Activated CD8-positive, alpha-beta memory T cell treated with anti-CD3 and anti-CD28 coated beads for 1 hour (primary cell): ENCODE measurements around the gene MRPL23.

Experiments used
- DNase-seq, 2 donors: peaks; one replicate each; pipeline ENCODE4 v3.0.0-alpha.2; 2020; ENCODE audit warnings: low read depth in 1 of 2; ENCODE audit errors: extremely low read depth in 1 of 2

The MRPL23 gene

GRCh38 chr11:1920909-1921573 lies 26.1 kb upstream of the MRPL23 start:
- no peak for DNase-seq

- DNase-seq, result no peak
Observed at GRCh38 chr11:1921574-1922141, 25.5 kb upstream of the MRPL23 start.

- no peak for DNase-seq
Observed at GRCh38 chr11:1922481-1923081, 24.6 kb upstream of the MRPL23 start.

DNA sequence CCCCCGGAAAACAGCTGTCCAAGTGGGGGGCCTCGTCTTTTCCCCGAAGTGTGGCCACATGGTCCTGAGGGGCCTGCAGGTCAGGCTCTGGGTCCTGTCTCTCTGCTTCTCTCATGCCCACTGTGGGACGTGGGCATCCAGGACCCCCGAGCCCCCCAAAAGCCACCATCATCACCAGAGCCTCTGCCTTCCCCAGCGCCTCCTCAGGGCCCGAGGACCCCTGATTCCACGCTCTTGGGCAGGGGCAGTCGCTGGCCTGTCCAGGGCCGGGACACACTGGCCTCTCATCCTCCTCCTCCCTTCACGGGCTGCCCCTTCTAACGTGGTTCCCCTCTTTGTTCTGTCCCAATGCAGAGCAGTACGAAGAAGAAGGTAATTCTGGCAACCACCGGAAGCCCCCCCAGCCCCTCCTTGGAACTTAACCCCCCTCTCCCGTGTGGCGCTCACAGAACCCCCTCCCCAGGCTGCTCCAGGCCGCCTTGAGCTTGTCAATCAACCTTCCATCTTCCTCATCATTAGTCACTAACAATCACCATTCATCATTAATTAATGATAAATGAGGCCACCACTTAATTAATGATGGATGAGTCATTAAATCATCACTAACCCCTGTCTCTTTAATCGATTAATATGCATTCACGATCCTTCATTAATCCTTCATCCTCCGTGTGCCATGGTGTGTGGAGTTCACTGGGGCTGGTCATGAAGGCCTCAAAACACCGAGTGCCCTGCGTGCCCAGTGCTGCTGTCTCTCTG lies 23.8 kb upstream of the MRPL23 start:
- DNase-seq, result no peak

GRCh38 chr11:1924181-1924580 lies 23.0 kb upstream of the MRPL23 start:
- DNase-seq, result no peak

DNA sequence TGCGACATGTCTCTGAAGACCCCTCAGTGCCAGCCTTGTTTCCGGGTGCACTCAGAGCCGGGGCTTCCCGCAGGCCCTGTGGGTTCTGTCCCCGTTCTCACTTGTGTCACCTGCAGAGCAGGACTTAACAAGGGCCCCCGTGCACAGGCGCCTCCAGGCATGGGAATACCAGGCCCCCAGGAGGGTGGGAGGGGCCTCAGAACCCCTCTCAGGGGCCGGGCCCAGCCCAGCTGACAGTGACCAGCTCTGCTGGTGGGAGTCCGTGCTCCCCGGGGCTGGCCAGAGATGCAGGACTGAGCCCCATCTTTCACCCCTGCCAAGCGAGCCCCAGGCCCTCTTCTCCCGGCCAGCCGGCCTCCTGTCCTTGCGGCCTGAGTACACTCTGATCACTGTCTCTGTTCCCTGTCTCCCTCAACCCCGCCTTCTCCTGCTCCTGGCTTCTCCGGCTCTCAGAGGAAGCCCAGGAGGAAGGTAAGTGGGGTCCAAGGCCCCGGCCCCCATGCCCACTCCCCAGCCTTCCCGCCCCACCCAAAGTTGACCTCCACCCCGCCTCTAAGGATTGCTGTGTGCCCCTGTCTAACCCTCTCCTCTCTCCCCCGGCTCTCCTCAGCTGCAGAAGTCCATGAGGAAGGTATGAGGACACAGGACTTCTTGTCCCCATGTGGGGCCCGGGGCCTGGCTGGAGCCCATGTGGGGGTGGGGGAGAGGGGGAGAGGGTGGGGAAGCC lies 22.3 kb upstream of the MRPL23 start:
- DNase-seq, result no peak

DNA sequence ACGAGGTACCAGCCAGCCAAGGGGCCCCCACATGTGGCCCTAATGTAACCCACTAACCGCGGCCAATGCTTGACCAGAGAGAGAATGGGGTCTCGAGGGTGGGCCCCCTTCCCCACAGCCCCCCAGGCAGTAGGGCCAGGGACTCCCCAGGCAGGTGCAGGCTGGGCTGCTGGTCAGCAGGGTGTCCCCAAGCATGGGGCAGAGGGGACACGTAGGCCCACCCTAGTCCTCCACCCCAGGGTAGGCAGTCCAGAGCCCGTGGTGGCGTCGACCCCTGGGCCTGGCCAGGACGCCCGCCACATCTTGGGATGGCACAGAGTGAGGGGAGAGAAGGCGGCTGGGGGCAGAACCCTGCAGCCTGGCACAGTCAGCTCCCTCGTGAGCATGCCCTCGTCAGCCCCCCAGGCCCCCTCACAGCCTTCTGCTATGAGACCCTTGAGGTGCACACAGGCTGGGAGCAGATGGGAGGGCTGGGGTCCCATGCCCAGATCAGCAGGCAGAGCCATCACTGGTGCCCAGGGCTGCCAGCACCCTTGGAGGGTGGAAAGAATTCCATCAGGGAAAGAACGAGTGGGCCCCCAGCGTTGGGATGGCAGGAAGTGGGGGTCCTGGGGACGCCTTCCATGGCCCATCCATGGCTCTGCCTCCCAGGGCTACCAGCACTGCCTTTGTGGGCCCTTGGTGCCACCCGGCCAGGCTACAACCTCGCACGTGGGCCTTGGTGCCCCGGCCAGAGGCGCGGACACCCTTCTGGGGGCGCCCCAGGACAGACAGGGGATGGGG lies 21.6 kb upstream of the MRPL23 start:
- DNase-seq, result no peak

GRCh38 chr11:1926156-1927025 lies 20.7 kb upstream of the MRPL23 start:
- no peak for DNase-seq

DNA sequence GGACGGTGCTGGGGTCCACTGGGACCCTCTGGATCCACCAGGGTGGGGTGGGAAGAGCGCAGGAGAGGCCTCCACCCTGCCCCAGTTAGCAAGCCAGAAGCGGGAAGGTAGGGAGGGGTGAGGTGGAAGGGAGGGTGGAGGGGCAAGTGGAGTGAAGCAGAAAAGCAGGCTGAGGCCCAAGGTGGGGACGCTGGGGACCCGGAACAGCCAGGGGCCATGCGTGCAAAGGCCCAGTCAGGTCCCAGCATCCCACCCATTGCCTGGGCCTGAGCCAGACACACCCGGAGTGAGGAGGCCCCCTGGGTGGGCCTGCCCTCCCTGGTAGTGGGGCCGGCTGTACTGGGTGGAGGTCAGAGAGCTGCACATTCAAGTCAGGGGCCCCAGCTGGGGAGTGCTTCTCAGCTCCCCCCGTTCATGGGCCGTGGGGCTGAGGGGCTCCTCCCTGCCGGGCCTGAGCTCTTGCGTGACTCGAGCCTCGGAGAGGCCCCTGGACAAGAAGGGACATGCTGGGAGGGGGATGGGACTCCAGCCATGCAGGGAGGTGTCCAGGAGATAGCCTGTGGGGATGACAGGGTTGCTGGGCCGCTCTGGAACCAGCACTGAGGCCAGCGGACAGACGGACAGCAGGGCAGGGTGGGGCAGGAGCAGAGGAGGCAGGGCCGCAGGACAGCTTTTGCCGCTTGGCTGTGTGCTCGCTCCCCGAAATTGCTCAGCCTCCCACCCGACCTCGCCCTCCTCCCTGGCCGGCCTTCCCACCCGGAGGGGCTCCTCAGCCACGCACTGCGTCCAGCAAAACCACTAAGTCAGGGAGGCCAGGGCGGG lies 19.9 kb upstream of the MRPL23 start:
- DNase-seq, result no peak

DNA sequence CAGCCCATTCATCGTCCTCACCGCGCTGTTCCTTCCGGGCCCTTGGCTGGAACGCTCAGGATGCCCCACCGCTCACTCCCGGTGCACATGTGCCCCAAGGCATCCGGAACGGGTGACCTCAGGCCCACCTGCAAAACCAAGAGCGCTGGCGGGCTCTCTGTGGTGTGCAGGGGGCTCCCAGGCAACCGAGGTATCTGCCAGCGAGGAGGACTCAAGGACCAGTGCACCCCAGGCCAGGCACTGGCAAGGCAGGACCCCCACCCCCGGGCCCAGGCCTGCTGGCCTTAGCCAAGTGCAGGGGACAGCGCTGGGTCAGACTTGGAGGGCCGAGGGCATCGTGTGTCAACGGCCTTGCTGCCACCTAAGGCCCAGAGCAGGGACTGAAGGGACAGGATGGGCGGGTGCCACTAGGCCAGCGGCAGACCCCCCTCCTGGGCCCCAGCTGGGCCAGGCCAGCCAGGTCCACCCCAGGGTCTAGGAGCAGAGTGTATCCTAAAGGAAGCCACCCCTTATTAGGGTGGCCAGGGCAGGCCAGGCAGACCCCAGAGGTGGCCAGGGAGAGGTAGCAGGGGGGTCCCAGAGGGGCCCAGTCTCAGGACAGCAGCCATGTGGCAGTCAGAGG lies 19.2 kb upstream of the MRPL23 start:
- DNase-seq, result no peak

DNA sequence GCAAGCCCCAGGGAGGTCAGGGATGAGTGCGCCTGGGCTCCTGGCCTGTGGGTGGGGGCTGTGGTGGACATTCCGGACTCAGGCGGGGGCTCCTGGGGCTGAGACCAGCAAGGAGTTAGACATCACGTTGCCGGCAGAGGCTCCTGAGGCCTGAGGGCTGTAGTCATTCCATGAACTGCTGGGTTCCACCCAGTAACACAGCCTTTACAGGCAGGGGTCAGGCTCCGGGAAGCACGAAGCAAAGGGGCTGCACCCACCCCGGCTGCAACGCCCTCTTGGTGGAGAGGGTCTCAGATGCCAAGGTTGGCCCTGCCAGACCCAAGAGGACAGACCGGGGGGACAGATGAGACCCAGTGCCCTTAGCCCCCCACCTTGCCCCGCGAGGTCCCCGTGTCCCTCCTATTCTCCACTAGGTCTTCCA lies 18.7 kb upstream of the MRPL23 start:
- DNase-seq, result no peak

- no peak for DNase-seq
Observed at GRCh38 chr11:1928891-1929541, 18.1 kb upstream of the MRPL23 start.

DNA sequence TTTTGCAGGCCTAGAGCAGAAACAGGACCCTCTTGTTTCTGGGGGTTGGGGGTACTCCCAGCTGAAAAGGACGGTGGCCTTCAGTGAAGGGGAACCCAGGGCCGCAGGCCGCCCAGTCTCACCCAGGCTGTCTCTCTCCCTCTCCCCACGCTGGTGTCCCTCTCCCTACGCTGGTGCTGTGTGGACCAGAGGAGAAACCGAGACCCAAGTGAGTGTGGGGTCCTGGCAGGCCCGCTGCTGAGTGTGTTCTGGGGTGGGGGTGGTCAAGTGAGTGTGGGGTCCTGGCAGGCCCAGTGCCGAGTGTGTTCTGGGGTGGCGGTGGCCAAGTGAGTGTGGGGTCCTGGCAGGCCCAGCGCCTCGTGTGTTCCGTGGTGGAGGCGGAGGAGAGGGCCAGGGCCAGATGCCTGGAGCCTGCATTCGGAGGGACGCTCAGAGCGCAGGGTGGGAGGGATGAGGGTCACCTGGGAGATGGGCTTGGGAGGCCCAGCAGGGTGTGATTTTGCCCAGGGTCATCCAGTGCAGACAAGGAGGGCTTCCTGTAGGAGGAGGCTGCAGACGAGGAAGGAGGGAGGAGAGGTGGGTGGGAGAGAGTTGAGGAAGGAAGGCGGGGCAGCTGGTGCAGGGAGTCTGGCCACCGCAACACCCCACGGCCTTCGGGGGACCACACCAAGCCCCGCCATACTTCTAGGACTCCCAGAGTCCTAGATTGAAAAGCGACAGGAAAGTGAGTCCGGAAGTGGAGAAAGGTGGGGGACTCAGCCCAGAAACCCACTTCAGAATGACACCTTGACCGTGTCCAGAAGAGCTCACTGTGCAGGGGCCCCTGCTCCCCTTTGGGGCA lies 17.3 kb upstream of the MRPL23 start:
- no peak for DNase-seq

- no peak for DNase-seq
Observed at GRCh38 chr11:1930462-1930830, 16.7 kb upstream of the MRPL23 start.

GRCh38 chr11:1931341-1932104 lies 15.6 kb upstream of the MRPL23 start:
- DNase-seq, result no peak

DNA sequence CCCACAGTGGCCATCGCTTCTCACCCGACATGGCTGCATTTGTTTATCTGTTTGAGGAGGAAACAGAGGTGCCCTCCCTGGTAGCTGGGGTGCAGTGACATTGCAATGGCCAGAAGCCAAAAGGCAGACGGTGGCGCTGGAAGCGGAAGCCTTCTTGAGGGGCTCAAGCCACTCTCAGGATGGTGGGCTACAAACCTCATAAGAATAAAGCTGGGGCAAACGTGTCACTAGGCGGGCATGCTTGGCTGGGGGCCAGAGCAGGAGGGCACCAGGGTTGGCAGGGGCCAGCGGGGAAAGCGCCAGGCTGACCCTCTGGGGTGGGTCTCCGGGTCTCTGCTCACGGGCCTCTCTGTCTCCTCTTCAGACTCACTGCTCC lies 15.0 kb upstream of the MRPL23 start:
- DNase-seq, result no peak
